Heart left ventricle (tissue), 13 donors: Measurements from ENCODE around the gene PIP5K1C.

ENCODE experiments used
- POLR2A ChIP-seq, 2 donors: fragments of 450-650 bp; IDR thresholded peaks; one replicate each; pipeline ENCODE4 v1.6.1; 2017; ENCODE audit warnings: antibody characterized with exemption in 2 of 2, mild to moderate bottlenecking in 2 of 2, moderate library complexity in 2 of 2
- TF ChIP-seq, protein P1 (sequence below), 12 donors: fragments of 200-600 bp; sonication (generic) in 4 of 12; IDR thresholded peaks; one replicate each; pipeline versions ENCODE4 v1.5.0 to v1.8.0; 2018 to 2022; ENCODE audit warnings: antibody characterized with exemption in 12 of 12, mild to moderate bottlenecking in 5 of 12
- donor health status: ischemic (EF 13 %, LVEDD 7.1; RV severe dilation, severe dysfunction).
- donor health status: DM: no; HTN: yes; CAD: no.
- donor health status: DM: no; HTN: no; CAD: no.
- donor health status: ischemic (EF 25% LVEDD 6.9; RV normal size, moderate dysfunction).
- donor health status: ischemic (EF 25% LVEDD 5.7; RV mildly dilated, moderate dysfunction).
- donor health status: ischemic (EF 35%, LVEDD 5.7; RV mildly dilated, moderate dysfunction).
- donor health status: nonischemic (EF 11% LVEDD 7.7; RV severe dilation, severe dysfunction).
- donor health status: DM: yes; HTN: yes; CAD: no.
- donor health status: PGD.
- donor health status: ischemic (EF 29% LVEDD 5.4; RV normal size, mild dysfunction).
- donor health status: nonischemic (EF 23%, LVEDD 6.1; RV moderate dilation, normal function).

DNA sequence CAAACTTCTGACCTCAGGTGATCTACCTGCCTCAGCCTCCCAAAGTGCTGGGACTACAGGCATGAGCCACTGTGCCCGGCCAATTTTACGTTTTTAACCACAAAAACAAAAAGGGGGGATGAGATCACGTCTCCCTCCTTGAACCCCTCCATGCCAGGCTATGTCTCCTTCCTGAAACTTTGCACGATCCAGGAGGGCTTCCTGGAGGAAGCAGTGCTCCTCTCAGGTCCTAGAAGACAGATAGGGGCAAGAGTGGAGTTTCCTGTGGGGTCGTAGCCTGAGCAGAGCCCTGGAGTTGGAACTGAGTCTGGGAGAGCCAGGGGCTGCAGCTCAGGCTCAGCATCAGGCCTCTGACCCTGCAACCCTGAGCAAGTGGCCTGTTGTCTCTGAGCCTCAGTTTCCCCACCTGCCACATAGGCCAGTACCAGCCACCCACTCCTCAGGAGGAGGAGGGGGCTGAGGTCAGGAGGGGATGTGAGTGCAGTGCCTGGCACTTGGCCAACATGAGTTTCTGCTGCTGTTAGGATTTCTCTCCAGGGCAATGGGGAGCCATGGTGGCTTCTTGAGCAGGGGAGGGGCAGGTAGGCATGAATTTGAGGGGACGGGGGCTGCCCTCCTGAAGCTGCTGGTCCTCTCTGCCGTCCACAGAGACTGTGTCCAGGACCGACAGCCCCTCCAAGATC, 45.2 kb upstream of the PIP5K1C start:
- TF ChIP-seq, protein P1, sequence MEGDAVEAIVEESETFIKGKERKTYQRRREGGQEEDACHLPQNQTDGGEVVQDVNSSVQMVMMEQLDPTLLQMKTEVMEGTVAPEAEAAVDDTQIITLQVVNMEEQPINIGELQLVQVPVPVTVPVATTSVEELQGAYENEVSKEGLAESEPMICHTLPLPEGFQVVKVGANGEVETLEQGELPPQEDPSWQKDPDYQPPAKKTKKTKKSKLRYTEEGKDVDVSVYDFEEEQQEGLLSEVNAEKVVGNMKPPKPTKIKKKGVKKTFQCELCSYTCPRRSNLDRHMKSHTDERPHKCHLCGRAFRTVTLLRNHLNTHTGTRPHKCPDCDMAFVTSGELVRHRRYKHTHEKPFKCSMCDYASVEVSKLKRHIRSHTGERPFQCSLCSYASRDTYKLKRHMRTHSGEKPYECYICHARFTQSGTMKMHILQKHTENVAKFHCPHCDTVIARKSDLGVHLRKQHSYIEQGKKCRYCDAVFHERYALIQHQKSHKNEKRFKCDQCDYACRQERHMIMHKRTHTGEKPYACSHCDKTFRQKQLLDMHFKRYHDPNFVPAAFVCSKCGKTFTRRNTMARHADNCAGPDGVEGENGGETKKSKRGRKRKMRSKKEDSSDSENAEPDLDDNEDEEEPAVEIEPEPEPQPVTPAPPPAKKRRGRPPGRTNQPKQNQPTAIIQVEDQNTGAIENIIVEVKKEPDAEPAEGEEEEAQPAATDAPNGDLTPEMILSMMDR (IDR thresholded peaks at IDR 0.05), result no peak
- TF ChIP-seq POLR2A (IDR thresholded peaks at IDR 0.05), result no peak
